Smooth muscle cell (in vitro differentiated cells): ENCODE data around the gene MT1B. TPM values are rescaled to one million over a fixed set of nuclear protein-coding genes. Genes with fewer than 3 reads are reported as not detected.

Experiments
- DNase-seq: peaks from one replicate; lab custom pipeline; 2025; ENCODE audit not compliant: unreplicated experiment; lab: John Stamatoyannopoulos, UW
- H2AFZ ChIP-seq: fragments of 200-600 bp; sonication (generic); 2 replicates; pipeline ENCODE4 v1.6.0; 2016; ENCODE audit warnings: antibody characterized with exemption, low read depth, mild to moderate bottlenecking
- H3F3A ChIP-seq: fragments of 200-600 bp; sonication (generic); 2 replicates; pipeline ENCODE4 v1.6.0; 2017; ENCODE audit warnings: antibody characterized with exemption, low read depth
- H3K27ac ChIP-seq: fragments of 200-600 bp; sonication (generic); 2 replicates; pipeline ENCODE4 v1.5.1; 2016; ENCODE audit warnings: low read depth, mild to moderate bottlenecking
- H3K27me3 ChIP-seq: fragments of 200-600 bp; sonication (generic); 2 replicates; pipeline ENCODE4 v1.6.1; 2016; ENCODE audit warnings: low read depth, mild to moderate bottlenecking
- H3K36me3 ChIP-seq: fragments of 200-600 bp; sonication (generic); 2 replicates; pipeline ENCODE4 v1.5.1; 2016; ENCODE audit warnings: low read depth
- H3K4me1 ChIP-seq: fragments of 200-600 bp; sonication (generic); 2 replicates; pipeline ENCODE4 v1.5.1; 2016; ENCODE audit warnings: low read depth
- H3K4me2 ChIP-seq: fragments of 200-600 bp; sonication (generic); 2 replicates; pipeline ENCODE4 v1.6.0; 2016; ENCODE audit warnings: mild to moderate bottlenecking
- H3K4me3 ChIP-seq: fragments of 200-600 bp; sonication (generic); 2 replicates; pipeline ENCODE4 v1.5.1; 2016; ENCODE audit warnings: mild to moderate bottlenecking
- H3K79me2 ChIP-seq: fragments of 200-600 bp; sonication (generic); 2 replicates; pipeline ENCODE4 v1.6.0; 2016; ENCODE audit warnings: low read depth, mild to moderate bottlenecking
- H3K9ac ChIP-seq: fragments of 200-600 bp; sonication (generic); 2 replicates; pipeline ENCODE4 v1.6.0; 2016; ENCODE audit warnings: low read depth
- H3K9me3 ChIP-seq: fragments of 200-600 bp; sonication (generic); replicated peaks from 2 replicates; pipeline ENCODE4 v1.5.1; 2016; ENCODE audit warnings: low read depth
- H4K20me1 ChIP-seq: fragments of 200-600 bp; sonication (generic); 2 replicates; pipeline ENCODE4 v1.6.0; 2016; ENCODE audit warnings: low read depth
- CTCF ChIP-seq: fragments of 200-600 bp; sonication (generic); IDR thresholded peaks from 2 replicates; pipeline ENCODE4 v1.5.1; 2017; ENCODE audit warnings: borderline replicate concordance, mild to moderate bottlenecking, antibody characterized with exemption; ENCODE audit not compliant: insufficient read depth, poor library complexity, severe bottlenecking
- WGBS: methylation state at CpG from one replicate; pipeline ENCODE4 v1.1.7; 2016; ENCODE audit warnings: low lambda C conversion rate; 5-methylcytosine and 5-hydroxymethylcytosine counted together
- polyA plus RNA-seq: library from polyadenylated mRNA; unstranded; fragments of >200 nt; fragmentation: Nextera tagmentation; extraction: Ambion mirVana; gene quantifications from 2 replicates; pipeline ENCODE4 v1.2.1, GENCODE V29; 2016
- total RNA-seq: library from RNA; depleted of rRNA; stranded (reverse); fragments of >200 nt; gene quantifications from 2 replicates; pipeline ENCODE4 v1.2.3, GENCODE V29; 2014

Gene MT1B
- total and polyA plus RNA-seq, 2 experiments from 2014 or later = not detected

DNA sequence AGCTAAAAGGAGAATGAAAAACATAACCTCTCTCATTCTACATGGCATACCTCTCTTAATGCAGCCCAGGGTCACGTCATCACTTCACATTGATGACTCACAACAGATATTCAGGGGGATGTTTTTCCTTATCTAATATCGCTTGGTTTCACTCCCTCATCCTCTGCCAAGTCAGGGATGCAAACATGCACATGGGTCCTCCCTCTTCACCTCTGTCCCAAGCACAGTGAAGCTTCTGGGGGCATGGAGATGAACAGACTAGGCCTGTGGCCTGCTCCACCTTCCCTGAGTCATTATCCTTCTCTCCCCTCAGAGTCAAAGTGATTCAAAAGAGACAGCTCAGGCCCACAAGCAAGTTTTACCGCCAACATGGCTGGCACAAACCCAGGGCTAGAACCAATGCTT, 45.6 kb upstream of the MT1B start:
- WGBS = 89% methylated on average over 3 of the region's 3 CpGs
- no peak overlapping the region for H3K4me2 ChIP-seq
- no peaks in the 10 kb centered on the region for H3K9me3 ChIP-seq
- H3K36me3 ChIP-seq = no peaks in the 10 kb centered on the region
- H3K4me1 ChIP-seq = peaks cover 18% of the 10 kb centered on the region
- H3K27ac ChIP-seq = peak overlapping the region; percentile 93
- no peak overlapping the region for H2AFZ ChIP-seq
- no peak overlapping the region for H3K9ac ChIP-seq
- H3F3A ChIP-seq = peaks cover 23% of the 10 kb centered on the region
- DNase-seq = no peak
- no peak for TF ChIP-seq CTCF
- H4K20me1 ChIP-seq = no peaks in the 10 kb centered on the region
- no peak overlapping the region for H3K4me3 ChIP-seq
- no peaks in the 10 kb centered on the region for H3K79me2 ChIP-seq
- H3K27me3 ChIP-seq = no peaks in the 10 kb centered on the region

DNA sequence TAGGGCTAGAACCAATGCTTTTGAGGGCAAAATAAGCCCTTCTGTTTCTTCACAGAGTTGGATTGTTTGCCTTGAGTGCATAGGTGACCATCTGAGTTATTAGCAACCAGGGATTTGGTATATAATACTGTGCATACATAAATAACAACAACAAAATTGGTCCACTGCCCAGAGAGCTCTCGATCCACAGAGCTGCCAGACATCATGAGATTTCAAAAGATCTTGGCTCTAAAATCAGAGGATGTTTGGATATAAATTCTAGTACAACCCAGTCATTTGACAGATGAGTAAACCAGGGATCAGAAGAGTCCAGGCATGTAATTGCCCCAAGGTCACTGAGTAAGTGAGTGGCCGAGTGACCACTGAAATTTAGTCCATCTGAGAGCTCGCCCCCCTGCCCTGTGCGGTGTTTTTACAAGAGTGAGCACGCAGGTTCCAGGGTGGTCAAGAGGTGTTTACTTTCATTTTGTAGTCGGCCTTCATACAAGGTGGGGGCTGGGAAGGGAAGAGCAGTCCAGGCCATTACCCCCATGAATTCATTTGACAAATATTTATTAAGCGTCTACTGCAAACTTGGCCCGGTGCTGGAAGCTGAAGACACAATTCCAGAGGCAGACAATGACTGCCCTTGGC, 45.1 kb upstream of the MT1B start:
- Histone ChIP-seq H3F3A (peaks cover 23% of the 10 kb centered on the region), H3K4me3 (no peak overlapping the region), H3K4me2 (peak overlapping the region; percentile 60), H4K20me1 (no peaks in the 10 kb centered on the region), H3K27ac (peak overlapping the region; percentile 93), H3K36me3 (no peaks in the 10 kb centered on the region), H3K79me2 (no peaks in the 10 kb centered on the region), H2AFZ (no peak overlapping the region), H3K27me3 (no peaks in the 10 kb centered on the region), H3K9me3 (no peaks in the 10 kb centered on the region), H3K9ac (peak overlapping the region; percentile 32), H3K4me1 (peaks cover 18% of the 10 kb centered on the region)
- 55% methylated on average over 8 of the region's 8 CpGs for WGBS
- TF ChIP-seq CTCF = no peak
- DNase-seq = no peak

DNA sequence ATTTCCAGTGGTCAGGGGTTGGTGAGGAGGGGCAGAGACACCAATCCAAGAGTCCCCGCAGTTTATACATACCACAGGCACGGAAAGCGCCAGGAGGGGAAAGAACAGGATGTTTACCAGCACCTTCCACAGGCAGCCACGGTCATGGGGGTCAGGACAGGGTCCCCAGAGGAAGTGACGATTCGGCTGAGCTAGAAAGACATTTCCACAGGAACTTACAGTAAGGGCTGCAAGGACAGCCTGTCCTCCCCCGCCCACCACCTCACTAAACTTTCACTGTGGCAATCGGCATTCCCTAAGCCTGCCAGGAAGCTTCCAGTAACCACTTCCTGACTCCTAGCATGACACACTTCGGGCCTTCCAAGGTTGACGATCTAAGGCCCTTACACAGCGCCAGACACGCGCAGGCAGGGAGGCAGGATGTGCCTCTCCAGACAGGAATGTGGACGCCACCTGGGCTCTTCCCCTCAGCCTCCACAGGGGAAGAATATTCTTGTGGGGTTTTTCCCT, 44.5 kb upstream of the MT1B start:
- peak overlapping the region; percentile 93 for H3K27ac ChIP-seq
- H3K4me2 ChIP-seq = peak overlapping the region; percentile 88
- H3K9me3 ChIP-seq = no peaks in the 10 kb centered on the region
- no peak for DNase-seq
- no peak overlapping the region for H3K4me3 ChIP-seq
- H3K27me3 ChIP-seq = no peaks in the 10 kb centered on the region
- no peak for TF ChIP-seq CTCF
- peaks cover 23% of the 10 kb centered on the region for H3F3A ChIP-seq
- peak overlapping the region; percentile 32 for H3K9ac ChIP-seq
- no peak overlapping the region for H2AFZ ChIP-seq
- no peaks in the 10 kb centered on the region for H3K79me2 ChIP-seq
- H4K20me1 ChIP-seq = no peaks in the 10 kb centered on the region
- 21% methylated on average over 14 of the region's 14 CpGs for WGBS
- H3K4me1 ChIP-seq = peaks cover 18% of the 10 kb centered on the region
- no peaks in the 10 kb centered on the region for H3K36me3 ChIP-seq

DNA sequence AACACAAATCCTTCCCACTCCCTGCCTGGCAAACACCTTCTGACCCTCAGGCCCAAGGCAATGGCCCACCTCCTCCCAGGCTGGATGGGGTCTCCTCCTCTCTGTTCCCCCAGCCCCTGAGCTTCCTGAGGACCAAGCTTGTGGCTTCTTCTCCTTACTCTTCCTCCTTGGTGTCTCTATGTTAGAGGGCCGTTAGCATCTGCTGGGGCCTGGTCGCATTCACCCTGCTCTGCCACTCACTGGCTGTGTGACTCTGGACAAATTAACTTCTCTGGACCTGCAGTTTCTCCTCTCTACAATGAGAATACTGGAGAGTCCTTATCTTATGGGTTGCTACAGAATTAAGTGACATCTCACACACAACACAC, 44.0 kb upstream of the MT1B start:
- peak overlapping the region; percentile 88 for H3K4me2 ChIP-seq
- no peak for DNase-seq
- no peaks in the 10 kb centered on the region for H3K27me3 ChIP-seq
- peaks cover 18% of the 10 kb centered on the region for H3K4me1 ChIP-seq
- TF ChIP-seq CTCF = no peak
- H3F3A ChIP-seq = peaks cover 23% of the 10 kb centered on the region
- peak overlapping the region; percentile 57 for H3K4me3 ChIP-seq
- H3K27ac ChIP-seq = peak overlapping the region; percentile 93
- H4K20me1 ChIP-seq = no peaks in the 10 kb centered on the region
- WGBS = 76% methylated on average over 2 of the region's 2 CpGs
- no peaks in the 10 kb centered on the region for H3K36me3 ChIP-seq
- H3K9me3 ChIP-seq = no peaks in the 10 kb centered on the region
- H3K79me2 ChIP-seq = no peaks in the 10 kb centered on the region
- H2AFZ ChIP-seq = no peak overlapping the region
- peak overlapping the region; percentile 58 for H3K9ac ChIP-seq
